GM19240 (cell line): ENCODE results near the gene FRK.
A peak's percentile ranks its signal among the peaks of the same experiment; 100 is the strongest.
"Not testable (repeated sequence)": the region's sequence is repeated elsewhere in the genome, so short reads cannot be mapped to it uniquely, and the experiment has no call there.

ENCODE experiments used
- DNase-seq: peaks from one replicate; pipeline ENCODE4 v3.0.0; 2011; ENCODE audit warnings: low spot score; ENCODE audit not compliant: insufficient read length

FRK gene, protein sequence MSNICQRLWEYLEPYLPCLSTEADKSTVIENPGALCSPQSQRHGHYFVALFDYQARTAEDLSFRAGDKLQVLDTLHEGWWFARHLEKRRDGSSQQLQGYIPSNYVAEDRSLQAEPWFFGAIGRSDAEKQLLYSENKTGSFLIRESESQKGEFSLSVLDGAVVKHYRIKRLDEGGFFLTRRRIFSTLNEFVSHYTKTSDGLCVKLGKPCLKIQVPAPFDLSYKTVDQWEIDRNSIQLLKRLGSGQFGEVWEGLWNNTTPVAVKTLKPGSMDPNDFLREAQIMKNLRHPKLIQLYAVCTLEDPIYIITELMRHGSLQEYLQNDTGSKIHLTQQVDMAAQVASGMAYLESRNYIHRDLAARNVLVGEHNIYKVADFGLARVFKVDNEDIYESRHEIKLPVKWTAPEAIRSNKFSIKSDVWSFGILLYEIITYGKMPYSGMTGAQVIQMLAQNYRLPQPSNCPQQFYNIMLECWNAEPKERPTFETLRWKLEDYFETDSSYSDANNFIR

DNA sequence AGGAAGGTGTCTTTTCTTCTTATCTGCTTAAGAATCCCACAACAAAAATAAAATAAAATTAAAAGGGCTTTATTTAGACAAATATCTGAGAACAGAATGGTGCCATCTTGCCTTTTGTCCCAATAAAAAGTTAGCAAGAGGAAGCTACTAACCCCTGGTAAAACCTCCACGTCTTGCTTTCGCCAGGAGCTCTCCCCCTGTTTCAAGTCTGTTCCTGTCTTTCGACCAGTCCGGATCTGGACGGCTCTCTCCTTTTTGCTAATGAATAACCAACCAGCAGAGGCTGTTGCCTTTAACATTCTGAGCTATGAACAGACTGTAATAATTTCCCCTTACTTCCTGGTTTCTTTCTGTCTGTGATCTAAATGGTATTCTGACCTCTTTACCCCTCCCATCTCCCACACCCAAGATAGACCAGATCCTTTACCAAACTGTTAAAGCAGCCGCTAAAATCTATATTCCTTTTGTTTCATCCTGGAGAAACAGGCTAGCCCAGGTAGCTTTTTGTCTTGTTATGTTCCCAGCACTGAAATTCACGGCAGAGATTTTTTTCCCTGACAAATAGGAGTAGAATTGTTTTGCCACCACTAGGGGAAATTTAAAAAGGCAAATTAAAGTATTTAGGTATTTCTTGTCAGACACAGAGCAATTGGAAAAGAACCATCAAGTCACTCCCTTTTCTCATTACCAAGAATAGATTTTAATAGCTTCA is at the start of gene FRK:
FRK (minus strand) TSS at position 320 of the 712 bp plus-strand sequence. CDS start 580 bp downstream, outside the sequence.
- DNase-seq, result no peak

DNA sequence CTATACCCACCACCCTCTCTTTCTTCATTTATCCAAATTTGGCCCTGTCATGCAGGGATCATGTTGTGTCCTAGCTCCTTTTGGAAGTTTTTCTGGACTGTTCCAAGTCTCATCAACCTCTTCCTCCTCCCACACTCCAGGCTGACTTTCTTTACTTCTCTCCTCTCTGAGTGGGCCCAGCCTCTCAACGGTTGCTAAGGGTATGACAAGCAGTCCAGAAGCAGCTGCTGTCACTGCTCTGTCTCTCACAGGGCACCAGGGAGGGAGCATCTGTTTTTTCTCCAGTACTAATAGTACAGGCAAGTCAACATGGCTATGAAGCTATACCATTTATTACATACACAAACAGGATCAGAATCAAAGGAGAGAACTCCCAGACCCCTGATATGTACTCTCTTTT is 48.1 kb upstream of the FRK start:
- DNase-seq, result no peak

DNA sequence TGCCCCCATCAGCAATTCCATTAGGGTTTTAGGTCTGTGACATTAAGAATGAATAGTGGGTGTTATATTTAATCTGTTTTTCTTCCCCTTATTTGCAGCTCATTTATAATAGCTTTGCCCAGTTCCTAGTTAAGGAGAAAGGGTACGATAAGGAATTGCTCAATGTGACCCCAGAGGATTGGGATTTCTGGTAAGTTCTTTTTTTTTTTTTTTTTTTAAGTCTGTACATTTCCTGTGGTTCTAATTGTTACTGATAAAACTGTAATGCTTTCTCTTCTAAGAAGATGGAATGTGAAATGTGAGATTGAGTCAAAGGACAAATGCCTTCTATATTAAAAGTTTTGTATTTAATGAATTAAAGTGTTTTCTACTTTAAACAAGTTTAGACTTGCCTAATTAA is 45.5 kb upstream of the FRK start:
- no peak for DNase-seq

DNA sequence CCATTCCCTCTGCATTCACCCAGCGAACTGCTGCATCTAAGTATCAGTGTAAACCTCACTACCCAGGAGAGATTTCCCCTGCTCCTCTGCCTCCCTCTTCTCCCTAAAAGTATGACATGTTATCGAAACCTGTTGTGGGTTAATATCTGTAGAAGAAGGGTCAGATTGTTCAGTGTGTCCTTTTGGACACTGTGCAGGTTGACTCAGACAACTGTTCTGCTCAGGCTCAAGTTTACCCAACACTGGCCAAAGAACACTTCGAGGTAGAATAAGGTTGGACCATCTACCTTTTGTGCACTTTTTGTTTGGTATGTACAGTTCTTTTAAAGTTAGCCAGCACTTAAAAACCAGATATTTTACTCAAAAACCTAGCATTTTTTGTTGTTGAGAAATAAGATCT is 44.6 kb upstream of the FRK start:
- no peak for DNase-seq

DNA sequence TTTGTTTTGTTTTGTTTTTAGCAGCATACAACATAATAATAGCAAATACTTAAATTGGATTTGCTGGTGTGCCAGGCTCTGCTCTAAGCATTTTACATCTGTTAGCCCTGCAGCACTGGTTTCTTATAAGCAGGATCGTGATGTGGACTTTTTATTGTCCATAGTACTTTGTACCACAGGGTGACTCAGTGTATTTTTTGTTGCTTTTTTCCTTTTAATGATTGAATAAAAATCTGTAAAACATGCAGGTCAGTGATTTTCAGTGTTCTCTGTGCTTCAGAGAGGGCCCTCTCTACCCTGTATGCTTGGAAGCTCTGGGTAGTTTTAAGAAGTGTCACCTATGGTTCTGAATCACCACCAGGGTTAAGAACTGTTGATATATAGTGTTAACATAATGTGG is 43.9 kb upstream of the FRK start:
- no peak for DNase-seq

DNA sequence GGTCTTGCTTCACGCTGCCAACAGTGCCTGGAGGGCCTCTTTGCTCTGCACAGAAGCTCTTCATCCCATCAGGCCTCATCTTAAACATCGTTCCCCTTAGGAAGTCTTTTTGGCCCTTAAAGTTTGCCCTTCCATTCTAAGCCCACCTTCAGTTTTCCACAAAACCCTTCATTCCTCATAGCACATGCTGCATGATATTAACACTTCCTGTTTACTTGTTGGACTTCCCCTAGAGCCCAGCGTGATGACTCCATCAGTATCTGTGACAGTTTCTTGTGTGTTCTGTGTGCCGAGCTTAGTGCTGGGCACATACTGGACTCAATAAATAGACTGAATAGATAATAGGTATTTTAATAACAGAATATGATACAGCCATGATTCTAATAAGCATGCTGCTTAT is 42.2 kb upstream of the FRK start:
- DNase-seq, result no peak

DNA sequence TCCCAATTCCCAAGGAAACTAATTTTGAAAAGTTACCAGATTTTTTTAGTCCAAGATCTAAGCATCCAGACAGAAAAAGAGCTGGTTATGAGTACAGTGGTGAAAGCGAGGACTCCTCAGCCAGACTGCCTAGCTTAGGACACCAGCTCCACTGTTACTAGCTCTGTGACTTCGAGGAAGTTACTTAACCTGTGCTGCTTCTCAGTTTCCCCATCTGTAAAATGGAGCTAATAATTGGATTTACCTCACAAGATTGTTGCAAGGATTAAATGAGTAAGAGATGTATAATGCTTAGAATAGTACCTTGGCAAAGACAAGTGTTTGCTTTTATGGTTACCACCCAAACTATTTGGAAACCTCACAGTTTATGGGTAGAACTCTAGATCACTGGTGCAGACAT is 41.1 kb upstream of the FRK start:
- no peak for DNase-seq

GRCh38 chr6:116101302-116101718 is 40.6 kb upstream of the FRK start:
- DNase-seq, result no peak

DNA sequence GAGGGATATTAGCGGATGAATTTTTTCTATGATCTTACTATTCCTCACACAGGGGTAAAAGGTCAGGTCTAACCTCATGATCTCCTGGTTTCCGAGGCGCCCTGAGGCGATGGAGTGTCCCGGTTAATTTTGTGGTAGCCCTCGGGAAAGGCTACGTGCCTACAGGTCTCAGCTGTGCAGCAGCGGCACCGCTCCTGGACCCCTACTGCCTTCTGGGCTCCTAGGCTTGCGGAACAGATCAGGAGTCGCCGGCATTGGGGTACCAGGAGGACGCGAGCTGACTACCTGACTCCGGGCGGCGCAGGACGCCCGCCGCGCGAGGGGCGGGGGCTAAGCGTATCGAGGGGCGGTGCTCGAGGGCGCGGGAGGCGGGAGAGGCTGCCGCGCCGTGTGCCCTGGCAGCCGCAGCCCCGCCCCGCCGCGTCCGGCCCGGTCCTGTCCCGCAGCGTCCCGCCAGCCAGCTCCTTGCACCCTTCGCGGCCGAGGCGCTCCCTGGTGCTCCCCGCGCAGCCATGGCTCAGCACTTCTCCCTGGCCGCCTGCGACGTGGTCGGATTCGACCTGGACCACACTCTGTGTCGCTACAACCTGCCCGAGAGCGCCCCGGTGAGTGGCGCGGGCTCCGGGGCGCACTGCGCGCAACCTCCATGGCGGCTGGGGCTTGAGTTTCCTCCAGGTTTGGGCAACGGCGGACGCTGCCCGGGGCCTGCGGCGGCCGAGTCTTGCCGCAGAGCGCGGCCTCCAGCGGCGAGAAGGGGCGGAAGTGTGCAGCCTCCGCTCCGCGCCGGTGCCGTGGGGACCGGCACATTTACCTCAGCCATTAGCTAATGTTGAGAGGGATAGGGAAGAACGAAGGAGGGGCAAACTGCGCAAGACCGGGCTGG is 40.0 kb upstream of the FRK start, which contains the start of gene NT5DC1:
NT5DC1 (plus strand) TSS at position 435 of the 883 bp plus-strand sequence; CDS start at position 513, 78 bp downstream.
- DNase-seq, result peak; percentile 65

DNA sequence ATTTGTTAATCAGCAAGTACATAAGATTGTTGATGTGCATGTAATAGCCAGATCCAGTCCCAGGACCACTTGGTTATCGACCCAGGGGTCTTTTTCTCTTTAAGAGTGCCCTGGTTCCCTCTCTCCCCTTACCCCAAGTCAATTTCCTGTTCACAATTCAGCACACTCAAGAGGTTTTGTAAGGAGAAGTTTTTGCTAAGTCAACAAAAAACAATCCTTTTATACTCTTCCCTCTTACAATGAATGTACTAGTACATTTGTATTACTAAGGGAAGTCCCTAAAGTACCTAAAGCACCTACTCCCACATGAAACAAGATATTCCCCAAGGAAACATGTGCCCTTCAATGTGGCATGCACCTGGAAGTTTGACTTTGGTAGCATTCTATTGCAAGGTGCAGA is 38.3 kb upstream of the FRK start:
- no peak for DNase-seq

DNA sequence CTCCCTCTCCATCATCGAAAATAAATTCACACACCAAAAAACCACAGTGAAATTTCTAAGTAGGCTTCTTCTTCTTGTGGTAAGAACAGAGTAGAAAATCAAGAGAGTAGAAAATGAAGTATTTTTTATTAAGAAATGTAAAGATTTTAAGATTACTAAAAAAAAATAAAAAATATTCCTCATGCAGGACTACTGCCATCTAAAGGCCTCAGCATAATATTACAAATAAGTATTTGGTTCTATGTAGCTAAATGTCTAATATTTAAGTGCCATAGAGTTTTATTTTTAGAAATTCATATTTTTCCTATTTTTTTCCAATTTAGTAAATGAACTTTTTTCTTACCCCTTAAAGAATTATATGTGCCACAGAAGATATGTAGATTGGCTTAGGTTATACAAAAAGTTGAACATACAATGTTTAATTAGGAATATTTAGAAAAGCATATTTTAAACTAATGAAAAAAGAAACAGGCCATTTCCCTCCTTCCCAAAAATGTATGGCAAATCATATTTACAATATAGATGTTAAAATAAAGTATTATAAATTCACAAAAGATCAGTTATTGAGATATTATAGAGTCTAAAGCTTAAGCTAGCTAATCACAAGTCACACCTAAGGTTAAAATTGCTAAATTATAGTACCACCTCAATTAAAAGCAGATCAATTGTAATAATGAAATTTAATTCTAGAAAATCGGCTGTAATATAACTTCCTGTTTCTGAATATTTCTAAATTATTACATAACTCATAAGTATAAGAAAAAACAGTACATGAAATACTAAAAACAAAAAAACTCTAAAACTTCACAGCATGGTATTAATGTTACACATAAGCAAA is 36.5 kb upstream of the FRK start:
- DNase-seq, result no peak

DNA sequence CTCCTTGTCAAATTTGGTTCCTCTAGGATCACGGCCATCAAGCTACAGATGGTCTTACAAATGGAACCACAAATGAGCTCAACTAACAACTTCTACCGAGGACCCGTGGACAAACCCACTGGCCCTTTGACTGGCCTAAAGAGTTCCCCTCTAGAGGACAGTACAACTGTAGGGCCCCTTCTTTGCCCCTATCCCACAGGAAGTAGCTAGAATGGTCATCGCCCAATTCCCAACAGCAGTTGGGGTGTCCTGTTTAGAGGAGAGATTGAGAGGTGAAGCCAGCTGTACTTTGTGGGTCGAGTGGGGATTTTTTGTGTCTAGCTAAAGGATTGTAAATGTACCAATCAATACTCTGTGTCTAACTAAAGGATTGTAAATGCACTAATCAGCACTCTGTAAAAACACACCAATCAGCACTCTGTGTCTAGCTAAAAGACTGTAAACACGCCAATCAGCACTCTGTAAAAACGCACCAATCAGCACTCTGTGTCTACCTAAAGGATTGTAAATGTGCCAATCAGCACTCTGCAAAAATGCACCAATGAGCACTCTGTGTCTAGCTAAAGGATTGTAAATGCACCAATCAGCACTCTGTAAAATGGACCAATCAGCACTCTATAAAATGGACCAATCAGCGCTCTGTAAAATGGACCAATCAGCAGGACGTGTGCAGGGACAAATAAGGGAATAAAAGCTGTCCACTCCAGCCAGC is 35.5 kb upstream of the FRK start:
- DNase-seq, result not testable (repeated sequence)

- no peak for DNase-seq
These were observed 33.4 kb upstream of the FRK start for GRCh38 chr6:116094041-116094440.

DNA sequence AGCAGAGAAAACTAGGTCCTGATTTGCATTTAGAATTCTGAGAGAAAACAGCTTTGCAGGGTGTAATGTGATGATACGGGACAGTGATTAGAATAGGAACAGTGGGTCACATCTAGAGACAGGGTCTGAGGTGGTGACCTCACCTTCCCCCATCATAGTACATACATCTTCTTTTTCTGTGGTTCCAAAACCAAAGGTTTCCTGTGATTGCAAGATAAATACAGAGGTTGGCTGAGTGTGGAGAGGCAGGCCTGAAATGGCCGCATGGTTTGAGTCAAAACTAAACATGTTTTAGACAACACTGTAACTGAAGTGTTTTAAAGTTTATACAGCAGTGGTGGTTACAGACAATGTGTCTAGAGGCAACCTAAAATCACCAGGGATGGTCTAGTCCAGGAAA is 29.6 kb upstream of the FRK start:
- DNase-seq, result no peak

DNA sequence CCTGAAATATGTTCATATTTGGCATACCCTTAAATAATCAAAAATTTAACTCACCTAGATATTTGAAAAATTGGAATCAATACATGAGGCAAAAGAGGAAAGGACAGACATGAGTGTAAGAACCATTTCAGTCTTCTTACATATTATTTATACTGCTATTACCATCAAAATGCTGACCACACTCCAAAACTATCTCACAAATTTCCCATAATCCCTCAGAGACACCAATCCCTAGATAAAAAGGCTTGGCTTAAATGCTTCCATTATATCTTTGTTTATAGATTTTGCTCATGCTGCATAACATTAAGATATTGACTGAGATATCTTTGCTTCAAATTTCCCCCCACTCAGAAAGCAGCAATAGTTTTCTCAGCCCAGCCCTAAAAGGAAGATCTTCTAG is 28.3 kb upstream of the FRK start:
- DNase-seq, result no peak

- no peak for DNase-seq
These were observed 26.8 kb upstream of the FRK start for GRCh38 chr6:116087437-116088027.

- no peak for DNase-seq
These were observed 23.6 kb upstream of the FRK start for GRCh38 chr6:116084284-116084683.

GRCh38 chr6:116083052-116083451 is 22.4 kb upstream of the FRK start:
- no peak for DNase-seq

- DNase-seq, result no peak
These were observed 18.3 kb upstream of the FRK start for GRCh38 chr6:116078945-116079344.

DNA sequence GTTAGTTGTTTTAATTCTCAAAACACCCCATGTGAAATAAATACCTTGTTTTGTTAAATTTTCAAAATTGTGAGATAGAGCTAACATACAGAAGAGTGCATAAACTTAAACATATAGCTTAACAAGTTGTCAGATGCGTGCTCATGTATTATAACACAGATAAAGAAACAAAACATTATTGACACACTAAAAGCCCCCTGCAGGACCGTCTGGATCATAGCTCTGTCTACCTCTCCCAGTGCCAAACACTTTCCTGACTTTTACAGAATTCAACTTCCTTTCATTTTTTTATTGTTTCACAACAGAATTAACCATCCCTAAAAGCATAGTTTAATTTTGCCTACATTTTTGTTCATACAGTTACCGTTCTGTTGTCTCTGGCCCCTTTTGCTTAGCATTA is 17.8 kb upstream of the FRK start:
- no peak for DNase-seq
